HFF-Myc (cell line): ENCODE data around the gene REG3G.

Source experiments
- DNase-seq: peaks from one replicate; pipeline ENCODE4 v3.0.0-alpha.2; 2011; ENCODE audit warnings: low read depth; ENCODE audit errors: extremely low read depth
- H3K4me3 ChIP-seq: replicated peaks from 2 replicates; pipeline ENCODE4 v1.5.1; 2011; ENCODE audit warnings: low read depth, mild to moderate bottlenecking, control low read depth, low read length
- TF ChIP-seq, protein P1 (sequence below): IDR thresholded peaks from 2 replicates; pipeline ENCODE4 v1.5.1; 2012; ENCODE audit warnings: mild to moderate bottlenecking, low read depth, low read length, control low read depth; ENCODE audit errors: missing control alignments

REG3G gene

GRCh38 chr2:78984386-78984785 is 41.1 kb upstream of the REG3G start:
- DNase-seq: no peak
- H3K4me3 ChIP-seq: no peak overlapping the region
- TF ChIP-seq, protein P1, sequence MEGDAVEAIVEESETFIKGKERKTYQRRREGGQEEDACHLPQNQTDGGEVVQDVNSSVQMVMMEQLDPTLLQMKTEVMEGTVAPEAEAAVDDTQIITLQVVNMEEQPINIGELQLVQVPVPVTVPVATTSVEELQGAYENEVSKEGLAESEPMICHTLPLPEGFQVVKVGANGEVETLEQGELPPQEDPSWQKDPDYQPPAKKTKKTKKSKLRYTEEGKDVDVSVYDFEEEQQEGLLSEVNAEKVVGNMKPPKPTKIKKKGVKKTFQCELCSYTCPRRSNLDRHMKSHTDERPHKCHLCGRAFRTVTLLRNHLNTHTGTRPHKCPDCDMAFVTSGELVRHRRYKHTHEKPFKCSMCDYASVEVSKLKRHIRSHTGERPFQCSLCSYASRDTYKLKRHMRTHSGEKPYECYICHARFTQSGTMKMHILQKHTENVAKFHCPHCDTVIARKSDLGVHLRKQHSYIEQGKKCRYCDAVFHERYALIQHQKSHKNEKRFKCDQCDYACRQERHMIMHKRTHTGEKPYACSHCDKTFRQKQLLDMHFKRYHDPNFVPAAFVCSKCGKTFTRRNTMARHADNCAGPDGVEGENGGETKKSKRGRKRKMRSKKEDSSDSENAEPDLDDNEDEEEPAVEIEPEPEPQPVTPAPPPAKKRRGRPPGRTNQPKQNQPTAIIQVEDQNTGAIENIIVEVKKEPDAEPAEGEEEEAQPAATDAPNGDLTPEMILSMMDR: no peak

DNA sequence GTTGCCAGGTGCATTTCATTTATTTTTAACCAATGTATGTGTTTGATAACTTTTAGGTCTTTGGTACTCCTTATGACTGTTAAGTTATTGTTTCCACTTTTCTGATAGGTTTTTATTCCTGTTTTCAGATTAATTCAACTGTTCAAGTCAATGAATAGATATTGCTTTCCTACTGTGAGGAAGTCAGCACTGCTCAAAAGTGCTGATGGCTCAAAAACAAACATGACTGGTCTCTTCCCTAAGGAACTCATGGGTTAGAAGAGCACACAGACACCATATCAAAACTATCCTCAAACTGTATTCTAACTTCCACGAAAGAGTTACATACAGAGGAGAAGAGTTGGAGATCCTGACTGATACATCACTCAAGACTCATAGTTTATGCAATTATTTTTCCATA is 39.9 kb upstream of the REG3G start:
- no peak for DNase-seq
- TF ChIP-seq, protein P1: no peak
- no peak overlapping the region for H3K4me3 ChIP-seq

GRCh38 chr2:78989051-78989450 is 36.5 kb upstream of the REG3G start:
- TF ChIP-seq, protein P1: no peak
- no peak for DNase-seq

GRCh38 chr2:78992451-78992806 is 33.1 kb upstream of the REG3G start:
- TF ChIP-seq, protein P1: peak; percentile 8
- no peak overlapping the region for H3K4me3 ChIP-seq
- no peak for DNase-seq

More at GRCh38 chr2:78989051-78989450, 36.5 kb upstream of the REG3G start:
- H3K4me3 ChIP-seq: no peak overlapping the region

DNA sequence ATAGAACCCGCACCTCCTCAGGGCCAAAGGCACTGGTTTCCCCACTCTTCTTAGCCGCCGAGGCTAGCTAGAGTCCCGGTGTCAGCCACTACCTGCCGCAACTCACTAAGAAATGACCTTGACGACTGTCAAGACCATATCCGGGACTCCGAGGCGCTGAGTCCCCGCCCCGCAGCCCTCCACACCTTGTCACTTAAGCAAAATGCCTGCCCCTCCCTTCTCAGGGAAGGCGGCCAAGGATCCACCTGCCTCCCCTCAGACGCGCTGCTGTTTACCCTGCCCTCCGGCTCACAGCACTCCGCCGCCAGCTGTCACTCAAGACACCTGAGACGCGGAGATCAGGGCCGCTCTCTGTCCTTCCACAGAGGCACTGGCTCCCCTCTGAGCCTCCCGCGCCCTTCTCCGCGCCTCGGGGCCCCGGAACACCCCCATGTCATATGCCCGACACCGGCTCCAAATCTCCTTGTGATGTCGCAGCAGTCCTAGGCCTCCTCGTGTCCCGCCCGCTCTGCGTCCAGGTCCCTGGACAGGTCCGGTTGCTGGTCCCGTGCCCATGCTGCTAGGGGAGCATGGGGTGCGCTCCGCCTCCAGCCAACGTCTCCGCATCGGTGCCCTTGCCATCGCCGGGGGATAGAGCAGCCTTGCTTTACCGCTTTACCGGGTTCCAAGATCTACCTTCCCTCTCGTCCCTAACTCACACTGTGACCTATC is 32.5 kb upstream of the REG3G start:
- H3K4me3 ChIP-seq: no peak overlapping the region
- DNase-seq: no peak
- TF ChIP-seq, protein P1: no peak

DNA sequence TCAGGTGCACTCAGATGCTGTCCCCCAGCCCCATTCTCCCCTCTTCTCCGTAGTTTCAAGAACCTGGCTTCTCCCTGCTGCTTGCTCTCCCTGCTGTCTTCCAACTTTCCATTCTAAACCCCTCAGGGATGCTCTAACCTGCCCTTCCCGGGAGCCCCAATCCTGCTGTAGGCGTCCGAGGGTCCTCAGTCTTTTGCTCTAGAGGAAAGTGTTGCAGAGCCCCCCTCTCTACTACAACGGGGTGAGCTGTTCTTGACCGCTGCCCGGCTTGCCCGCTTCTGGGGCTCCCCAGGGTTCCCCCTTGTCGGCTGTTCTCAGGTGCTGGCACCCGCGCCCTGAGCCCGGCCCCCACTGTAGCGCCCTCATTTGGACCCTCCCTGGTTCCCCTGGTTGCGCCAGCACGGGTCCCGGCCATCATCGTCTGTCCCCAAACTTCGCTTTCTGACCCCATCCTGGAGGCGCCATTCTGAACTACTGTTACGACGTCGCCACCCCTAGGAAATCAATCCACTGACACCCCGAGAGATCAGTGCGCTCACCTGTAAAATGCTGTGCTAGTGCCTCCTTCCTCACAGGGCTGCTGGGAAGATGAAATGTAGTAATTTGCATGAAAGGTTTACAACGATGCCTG is 31.9 kb upstream of the REG3G start:
- TF ChIP-seq, protein P1: no peak
- no peak overlapping the region for H3K4me3 ChIP-seq

More for the DNA sequence above, 31.9 kb upstream of the REG3G start:
- DNase-seq: no peak
